CD4-positive, alpha-beta T cell (primary cell): ENCODE data around the gene SPNS3. TPM values are rescaled to one million over a fixed set of nuclear protein-coding genes. Genes with fewer than 3 reads are reported as not detected.

Experiments
- ATAC-seq: fragments of 200-7000 bp; cut with Tn5 transposase; one replicate; pipeline ENCODE4 v1.10.0; 2022; ENCODE audit warnings: mild to moderate bottlenecking; ENCODE audit not compliant: poor library complexity
- CTCF ChIA-PET: fragments of 350-600 bp; sonication (Branson Sonifier 250); formaldehyde crosslinking; loops from one replicate; lab custom pipeline; 2021; ENCODE audit warnings: antibody characterized with exemption, inconsistent platforms; lab: Charles Lee
- POLR2A ChIA-PET: fragments of 350-600 bp; sonication (Branson Sonifier 250); formaldehyde crosslinking; loops from one replicate; lab custom pipeline; 2021; ENCODE audit warnings: antibody characterized with exemption, inconsistent platforms; lab: Charles Lee
- DNase-seq, 14 experiments: peaks; one replicate each; pipeline ENCODE4 v3.0.0-alpha.2; 2013 to 2020; ENCODE audit warnings: mixed read lengths in 2 of 14
- H3K27ac ChIP-seq, 2 donors: one replicate each; pipeline versions ENCODE4 v1.5.1 to v1.7.0; 2013; ENCODE audit warnings: low read length in 2 of 2, low read depth in 1 of 2, mild to moderate bottlenecking in 1 of 2
- H3K27me3 ChIP-seq, 2 experiments: 1 replicate in 1 of 2; 2 replicates in 1 of 2; pipeline versions ENCODE4 v1.6.1 to v1.7.0; 2013; ENCODE audit warnings: low read length in 2 of 2, control low read depth in 1 of 2, mild to moderate bottlenecking in 1 of 2, moderate library complexity in 1 of 2; ENCODE audit not compliant: insufficient read depth in 2 of 2, control insufficient read depth in 1 of 2
- H3K36me3 ChIP-seq: one replicate; pipeline ENCODE4 v1.6.1; 2013; ENCODE audit warnings: low read length, control low read depth; ENCODE audit not compliant: insufficient read depth
- H3K4me1 ChIP-seq: one replicate; pipeline ENCODE4 v1.6.1; 2013; ENCODE audit warnings: low read length, control low read depth; ENCODE audit not compliant: insufficient read depth
- H3K4me3 ChIP-seq: one replicate; pipeline ENCODE4 v1.5.1; 2013; ENCODE audit warnings: mild to moderate bottlenecking, low read length, moderate library complexity
- H3K9me3 ChIP-seq, 2 experiments: 1 replicate in 1 of 2; 2 replicates in 1 of 2; pipeline versions ENCODE4 v1.6.1 to v1.7.0; 2013; ENCODE audit warnings: low read length in 2 of 2, mild to moderate bottlenecking in 2 of 2, control low read depth in 1 of 2, moderate library complexity in 1 of 2; ENCODE audit not compliant: control insufficient read depth in 1 of 2, insufficient read depth in 1 of 2
- H3K27ac Mint-ChIP-seq: one replicate; pipeline ENCODE4 v1.8.0; 2020; ENCODE audit warnings: mixed read lengths
- H3K27me3 Mint-ChIP-seq: one replicate; pipeline ENCODE4 v1.8.0; 2021; ENCODE audit warnings: mixed read lengths
- H3K36me3 Mint-ChIP-seq: one replicate; pipeline ENCODE4 v1.8.0; 2021; ENCODE audit warnings: low read depth, mixed read lengths
- H3K4me1 Mint-ChIP-seq: one replicate; pipeline ENCODE4 v1.8.0; 2021; ENCODE audit warnings: low read depth, mixed read lengths
- H3K4me3 Mint-ChIP-seq: one replicate; pipeline ENCODE4 v1.8.0; 2020; ENCODE audit warnings: mild to moderate bottlenecking, mixed read lengths
- H3K9me3 Mint-ChIP-seq: one replicate; pipeline ENCODE4 v1.8.0; 2020; ENCODE audit warnings: mixed read lengths
- intact Hi-C, 2 experiments: fragments of 100-400 bp; cut with DNase I in 1 of 2; cut with micrococcal nuclease in 1 of 2; formaldehyde crosslinking; loops; one replicate each; pipeline versions ENCODE4 v1.15.1 to v1.9.0; 2023 to 2025; cut with DNase I, micrococcal nuclease
- total RNA-seq, 174 experiments: library from RNA in 2 of 174; stranded (reverse) in 2 of 174; gene quantifications; one replicate each; pipeline ENCODE4 v1.2.3 and lab custom pipeline; 2021 to 2026
- TF ChIP-seq, protein P1 (sequence below): fragments of 200-600 bp; IDR thresholded peaks from one replicate; pipeline ENCODE4 v1.8.0; 2022; ENCODE audit warnings: antibody characterized with exemption, mild to moderate bottlenecking

The SPNS3 gene
- total RNA-seq, 2 experiments from 2014 or later, result 2.3 to 2.5 TPM

DNA sequence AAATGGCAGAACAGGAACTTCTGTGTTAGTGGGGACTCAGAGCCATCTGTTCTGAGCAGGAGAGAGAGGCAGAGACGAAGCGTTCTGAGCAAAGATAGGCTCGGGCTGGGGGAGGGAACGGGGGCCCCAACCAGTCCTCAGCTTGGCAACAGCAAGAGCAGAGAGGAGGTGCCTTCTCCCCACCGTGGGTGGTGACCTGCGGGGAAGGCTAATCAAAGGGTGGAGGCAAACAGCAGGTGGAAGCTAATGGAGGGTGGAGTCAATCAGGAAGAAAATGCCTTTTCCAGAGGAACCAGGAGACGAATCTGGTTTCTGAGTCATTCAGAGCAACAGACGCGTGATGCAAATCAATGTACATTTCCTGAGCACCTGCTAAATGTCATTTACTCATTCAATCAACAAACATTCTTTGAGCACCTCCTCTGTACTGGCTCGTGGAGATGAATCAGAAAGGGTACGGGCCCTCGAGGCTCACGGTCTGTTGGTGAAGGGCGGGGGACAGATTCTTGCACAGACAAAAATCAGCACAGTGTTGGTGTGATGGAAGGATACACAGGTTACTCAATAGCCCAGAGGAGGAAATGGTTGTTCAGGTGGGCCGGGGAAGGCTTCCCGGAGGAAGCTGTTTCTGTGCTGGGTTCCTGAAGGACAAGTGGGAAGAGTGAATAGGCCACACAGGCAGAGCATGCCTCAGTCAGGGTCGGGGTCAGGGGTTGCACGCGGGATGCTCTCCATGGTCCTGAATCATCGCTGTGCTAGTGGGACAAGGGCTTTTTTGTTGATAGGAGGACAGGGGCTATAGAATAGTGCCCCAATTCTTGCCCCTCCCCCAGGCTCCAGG is 59.2 kb downstream of the SPNS3 start:
- no peaks in the 10 kb centered on the region for H3K36me3 ChIP-seq
- H3K4me1 ChIP-seq, result peaks cover under 1% of the 10 kb centered on the region
- intact Hi-C loops, result no loop called here
- no peak overlapping the region for H3K27ac ChIP-seq
- ChIA-PET CTCF (no interaction called here), POLR2A (no interaction called here)
- Mint-ChIP-seq H3K9me3 (no peaks in the 10 kb centered on the region), H3K4me1 (peaks cover 5% of the 10 kb centered on the region), H3K36me3 (no peaks in the 10 kb centered on the region), H3K27me3 (no peaks in the 10 kb centered on the region), H3K27ac (no peak overlapping the region), H3K4me3 (no peak overlapping the region)
- ATAC-seq (peak; percentile 44), DNase-seq (peak in 5 of 14 experiments; percentile 10 to 54 (median 43))
- H3K4me3 ChIP-seq, result no peak overlapping the region
- H3K27me3 ChIP-seq, result no peaks in the 10 kb centered on the region
- TF ChIP-seq, protein P1, sequence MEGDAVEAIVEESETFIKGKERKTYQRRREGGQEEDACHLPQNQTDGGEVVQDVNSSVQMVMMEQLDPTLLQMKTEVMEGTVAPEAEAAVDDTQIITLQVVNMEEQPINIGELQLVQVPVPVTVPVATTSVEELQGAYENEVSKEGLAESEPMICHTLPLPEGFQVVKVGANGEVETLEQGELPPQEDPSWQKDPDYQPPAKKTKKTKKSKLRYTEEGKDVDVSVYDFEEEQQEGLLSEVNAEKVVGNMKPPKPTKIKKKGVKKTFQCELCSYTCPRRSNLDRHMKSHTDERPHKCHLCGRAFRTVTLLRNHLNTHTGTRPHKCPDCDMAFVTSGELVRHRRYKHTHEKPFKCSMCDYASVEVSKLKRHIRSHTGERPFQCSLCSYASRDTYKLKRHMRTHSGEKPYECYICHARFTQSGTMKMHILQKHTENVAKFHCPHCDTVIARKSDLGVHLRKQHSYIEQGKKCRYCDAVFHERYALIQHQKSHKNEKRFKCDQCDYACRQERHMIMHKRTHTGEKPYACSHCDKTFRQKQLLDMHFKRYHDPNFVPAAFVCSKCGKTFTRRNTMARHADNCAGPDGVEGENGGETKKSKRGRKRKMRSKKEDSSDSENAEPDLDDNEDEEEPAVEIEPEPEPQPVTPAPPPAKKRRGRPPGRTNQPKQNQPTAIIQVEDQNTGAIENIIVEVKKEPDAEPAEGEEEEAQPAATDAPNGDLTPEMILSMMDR, result no peak
- no peaks in the 10 kb centered on the region for H3K9me3 ChIP-seq

DNA sequence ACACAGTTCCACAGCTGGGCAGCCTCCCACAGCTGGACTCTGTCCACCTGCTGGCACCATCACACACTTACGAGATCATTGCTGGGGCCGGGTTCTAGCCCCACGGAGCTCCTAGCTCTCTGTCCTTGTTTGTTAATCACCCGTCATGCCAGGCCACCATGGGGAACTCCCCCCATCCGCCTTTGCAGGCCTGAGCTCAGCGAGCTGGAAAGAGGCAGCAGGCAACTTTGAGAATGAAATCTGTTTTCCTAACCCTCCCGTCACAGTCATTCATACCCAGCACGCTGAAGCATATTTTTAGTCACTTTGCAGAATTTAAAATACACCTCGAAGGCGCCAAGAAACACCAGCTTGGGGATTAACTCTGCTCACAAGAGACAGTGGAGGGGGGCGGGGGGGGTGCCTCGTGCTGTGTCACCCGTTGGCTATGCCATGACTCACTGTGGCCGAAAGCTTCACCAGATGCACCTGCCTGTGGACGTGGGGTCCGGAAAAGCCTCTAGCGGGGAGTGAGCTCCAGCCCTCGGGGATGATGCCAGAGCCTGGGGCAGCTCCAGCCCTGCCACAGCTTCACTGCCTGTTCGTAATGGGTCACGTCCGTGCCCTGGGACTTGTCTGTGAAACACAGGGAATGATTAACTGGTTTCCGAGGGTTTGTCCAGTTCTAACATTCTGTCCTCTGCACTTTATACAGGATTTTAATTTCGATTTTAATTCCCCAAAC is 63.5 kb downstream of the SPNS3 start:
- CTCF ChIA-PET, result no interaction called here
- no peaks in the 10 kb centered on the region for H3K36me3 Mint-ChIP-seq
- DNase-seq, result no peak

More for the DNA sequence above, 63.5 kb downstream of the SPNS3 start:
- Mint-ChIP-seq H3K27me3 (peaks cover 25% of the 10 kb centered on the region), H3K4me3 (peak overlapping the region; percentile 54), H3K4me1 (peaks cover 30% of the 10 kb centered on the region), H3K9me3 (no peaks in the 10 kb centered on the region), H3K27ac (no peak overlapping the region)
- POLR2A ChIA-PET, result interaction anchor here (0.8 to 1.2 kb wide), 4 partner anchors 11 to 17 kb away, joined by 3 read pairs; no protein-coding TSS in a partner anchor
- Histone ChIP-seq H3K27ac (no peak overlapping the region), H3K4me1 (peaks cover 31% of the 10 kb centered on the region), H3K4me3 (no peak overlapping the region), H3K9me3 (peaks cover 0 to 4% of the 10 kb centered on the region in 2 experiments), H3K27me3 (peaks cover 22% of the 10 kb centered on the region in 2 experiments), H3K36me3 (no peaks in the 10 kb centered on the region)
- intact Hi-C loops, result no loop called here
- TF ChIP-seq, protein P1, result no peak
- ATAC-seq, result no peak
